Measurements from ENCODE around the gene SLC8A2.

Gene SLC8A2

DNA sequence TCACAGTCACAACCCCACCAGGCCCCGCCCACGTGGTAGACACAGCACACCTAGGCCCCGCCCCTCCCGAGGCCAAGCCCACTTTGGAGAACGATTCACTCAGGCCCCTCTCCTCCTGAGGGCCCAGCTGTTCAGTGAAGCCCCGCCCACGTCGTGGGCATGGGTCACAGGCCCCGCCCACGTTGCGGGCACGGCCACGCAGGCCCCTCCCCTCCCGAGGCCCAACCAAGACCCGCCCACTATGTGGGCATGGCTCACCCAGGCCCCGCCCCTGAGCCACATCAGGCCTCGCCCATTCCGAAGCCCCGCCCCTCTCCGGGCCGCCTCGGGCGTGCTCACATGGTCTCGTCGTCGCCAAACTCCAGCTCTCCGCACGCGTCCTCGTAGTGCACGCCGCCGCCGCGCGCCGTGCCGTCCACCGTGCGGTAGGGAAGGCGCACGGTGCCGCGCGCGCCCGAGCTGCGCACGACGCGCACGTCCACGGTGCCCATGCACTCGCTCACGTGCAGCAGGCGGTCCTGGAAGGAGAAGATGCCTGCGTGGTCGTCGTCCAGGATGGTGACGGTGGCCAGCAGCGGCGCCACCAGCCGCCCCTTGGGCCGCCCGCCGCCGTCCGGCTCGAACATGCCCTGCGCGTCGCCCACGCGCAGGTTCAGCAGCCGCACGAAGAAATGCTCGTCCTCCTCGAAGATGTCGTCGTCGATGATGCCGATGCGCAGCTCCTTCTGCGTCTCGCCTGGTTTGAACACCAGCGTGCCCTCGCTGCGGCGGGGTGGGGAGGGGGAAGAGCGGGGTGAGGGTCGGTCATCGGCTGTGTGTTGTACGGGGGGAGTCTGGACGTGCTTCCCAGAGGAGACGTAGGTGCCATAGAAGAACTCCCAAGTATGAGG is 24.0 kb downstream of the SLC8A2 start:
- peaks cover 6% of the 10 kb centered on the region for H3K27me3 ChIP-seq (ENCODE audit: control insufficient read depth, insufficient read depth, low read length)

DNA sequence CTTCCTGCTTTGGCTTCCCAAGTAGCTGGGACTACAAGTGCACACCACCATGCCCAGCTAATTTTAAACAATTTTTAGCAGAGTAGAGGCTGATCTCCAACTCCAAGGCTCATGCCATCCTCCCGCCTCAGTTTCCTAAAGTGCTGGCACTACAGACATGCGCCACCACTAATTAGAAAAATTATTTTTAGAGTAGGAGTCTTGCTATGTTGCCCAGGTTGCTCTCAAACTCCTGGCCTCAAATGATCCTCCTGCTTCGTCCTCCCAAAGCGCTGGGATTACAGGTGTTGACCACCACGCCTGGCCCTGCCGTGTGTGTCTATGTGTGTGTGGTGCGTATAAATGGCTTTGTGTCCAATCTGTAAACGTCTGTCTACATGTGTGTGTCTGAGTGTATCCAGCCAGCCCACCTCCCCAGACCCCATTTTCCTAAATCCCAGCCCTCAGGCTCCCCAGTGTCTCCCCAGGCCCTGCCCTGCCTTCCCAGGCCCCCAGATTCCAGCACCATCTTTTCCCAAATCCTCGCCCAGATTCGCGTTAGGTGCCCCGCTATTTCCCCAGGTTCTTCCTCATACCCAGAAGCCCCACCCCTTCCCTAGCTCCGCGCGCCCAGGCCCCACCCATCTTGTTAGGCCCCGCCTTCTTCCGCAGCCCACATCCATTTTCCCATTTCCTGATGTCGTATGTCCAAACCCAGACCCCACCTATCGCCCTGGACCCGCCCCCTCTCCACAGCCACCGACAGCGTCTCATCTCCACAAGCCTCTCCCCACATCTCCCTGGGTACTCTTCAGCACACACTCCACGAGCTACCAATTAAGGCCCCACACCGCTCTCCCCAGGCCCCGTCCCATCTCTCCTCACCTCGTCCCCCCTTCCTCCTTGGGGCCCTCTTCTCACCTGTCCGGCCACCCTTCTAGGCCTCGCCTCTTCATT is 24.9 kb downstream of the SLC8A2 start:
- Histone ChIP-seq H3K9me3 (ENCODE audit: control insufficient read depth, low read length) (no peaks in the 10 kb centered on the region), H3K9ac (no peak overlapping the region), H3K4me3 (ENCODE audit: low read depth, low read length) (no peak overlapping the region), H3K27me3 (ENCODE audit: control insufficient read depth, insufficient read depth, low read length) (peaks cover 6% of the 10 kb centered on the region), H3K4me1 (peaks cover 9% of the 10 kb centered on the region), H3K36me3 (ENCODE audit: control insufficient read depth, insufficient read depth, low read length) (no peaks in the 10 kb centered on the region), H2AFZ (peak overlapping the region; percentile 68), H3K4me2 (ENCODE audit: low read length) (peak overlapping the region; percentile 48), H3K27ac (no peak overlapping the region), H3K79me2 (no peaks in the 10 kb centered on the region)
- TF ChIP-seq, protein P1, sequence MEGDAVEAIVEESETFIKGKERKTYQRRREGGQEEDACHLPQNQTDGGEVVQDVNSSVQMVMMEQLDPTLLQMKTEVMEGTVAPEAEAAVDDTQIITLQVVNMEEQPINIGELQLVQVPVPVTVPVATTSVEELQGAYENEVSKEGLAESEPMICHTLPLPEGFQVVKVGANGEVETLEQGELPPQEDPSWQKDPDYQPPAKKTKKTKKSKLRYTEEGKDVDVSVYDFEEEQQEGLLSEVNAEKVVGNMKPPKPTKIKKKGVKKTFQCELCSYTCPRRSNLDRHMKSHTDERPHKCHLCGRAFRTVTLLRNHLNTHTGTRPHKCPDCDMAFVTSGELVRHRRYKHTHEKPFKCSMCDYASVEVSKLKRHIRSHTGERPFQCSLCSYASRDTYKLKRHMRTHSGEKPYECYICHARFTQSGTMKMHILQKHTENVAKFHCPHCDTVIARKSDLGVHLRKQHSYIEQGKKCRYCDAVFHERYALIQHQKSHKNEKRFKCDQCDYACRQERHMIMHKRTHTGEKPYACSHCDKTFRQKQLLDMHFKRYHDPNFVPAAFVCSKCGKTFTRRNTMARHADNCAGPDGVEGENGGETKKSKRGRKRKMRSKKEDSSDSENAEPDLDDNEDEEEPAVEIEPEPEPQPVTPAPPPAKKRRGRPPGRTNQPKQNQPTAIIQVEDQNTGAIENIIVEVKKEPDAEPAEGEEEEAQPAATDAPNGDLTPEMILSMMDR (IDR thresholded peaks at IDR 0.05): no peak

More for the DNA sequence above, 24.0 kb downstream of the SLC8A2 start:
- H3K9ac ChIP-seq: no peak overlapping the region
- no peaks in the 10 kb centered on the region for H3K36me3 ChIP-seq (ENCODE audit: control insufficient read depth, insufficient read depth, low read length)
- TF ChIP-seq, protein P1 (IDR thresholded peaks at IDR 0.05): no peak
- no peak overlapping the region for H3K27ac ChIP-seq
- H3K4me1 ChIP-seq: peaks cover 9% of the 10 kb centered on the region
- peak overlapping the region; percentile 49 for H3K4me2 ChIP-seq (ENCODE audit: low read length)
- H3K9me3 ChIP-seq (ENCODE audit: control insufficient read depth, low read length): no peaks in the 10 kb centered on the region
- no peak overlapping the region for H3K4me3 ChIP-seq (ENCODE audit: low read depth, low read length)
- H3K79me2 ChIP-seq: no peaks in the 10 kb centered on the region
- peak overlapping the region; percentile 46 for H2AFZ ChIP-seq

DNA sequence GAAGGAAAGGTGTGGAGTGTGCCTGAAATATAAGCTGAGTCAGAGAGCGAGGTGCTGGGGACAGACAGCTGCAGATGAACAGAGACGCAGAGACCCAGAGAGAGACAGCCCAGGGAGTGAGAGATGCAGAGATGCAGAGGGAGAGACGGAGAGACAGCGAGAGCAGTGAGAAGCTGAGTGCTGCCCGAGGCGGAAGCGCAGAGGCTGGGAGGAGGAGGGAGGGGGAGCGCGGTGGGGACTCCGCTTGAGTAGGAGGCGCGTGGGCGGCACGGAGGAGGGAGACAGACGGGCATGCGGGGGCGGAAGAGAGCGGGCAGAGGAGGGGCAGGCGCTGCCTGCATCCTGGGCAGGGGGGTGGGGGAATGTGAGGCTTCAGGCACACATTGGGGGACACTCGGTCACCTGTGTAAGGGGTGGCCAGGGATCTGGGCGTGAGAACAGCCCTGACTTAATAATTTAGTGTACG is 25.7 kb downstream of the SLC8A2 start:
- Histone ChIP-seq H3K9ac (no peak overlapping the region), H3K27me3 (ENCODE audit: control insufficient read depth, insufficient read depth, low read length) (peaks cover 6% of the 10 kb centered on the region), H3K4me2 (ENCODE audit: low read length) (peak overlapping the region; percentile 48), H3K79me2 (no peaks in the 10 kb centered on the region), H2AFZ (peak overlapping the region; percentile 68), H3K36me3 (ENCODE audit: control insufficient read depth, insufficient read depth, low read length) (no peaks in the 10 kb centered on the region), H3K4me1 (peaks cover 9% of the 10 kb centered on the region), H3K4me3 (ENCODE audit: low read depth, low read length) (no peak overlapping the region), H3K9me3 (ENCODE audit: control insufficient read depth, low read length) (no peaks in the 10 kb centered on the region), H3K27ac (no peak overlapping the region)
- TF ChIP-seq, protein P1 (IDR thresholded peaks at IDR 0.05): no peak

DNA sequence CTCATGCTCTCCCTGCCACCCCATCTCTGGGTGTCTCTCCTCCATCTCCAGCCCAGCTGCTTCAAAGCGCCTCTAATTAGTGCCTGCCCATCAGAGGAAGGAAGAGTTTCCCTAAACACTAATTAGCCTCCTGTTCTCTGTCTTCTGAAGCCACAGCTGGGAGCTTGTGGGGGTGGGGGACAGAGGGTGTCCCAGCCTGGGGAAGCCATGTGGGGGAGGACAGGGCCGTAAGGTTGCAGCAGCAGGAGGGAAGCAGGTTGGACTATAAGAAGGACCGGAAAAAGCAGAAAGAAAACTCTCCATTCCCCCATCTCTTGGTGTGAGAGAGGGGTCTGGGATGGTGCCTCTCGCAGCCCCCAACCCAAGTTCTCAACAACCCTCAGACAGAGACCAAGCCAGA is 26.2 kb downstream of the SLC8A2 start:
- H2AFZ ChIP-seq: peak overlapping the region; percentile 68
- no peak overlapping the region for H3K9ac ChIP-seq
- no peak overlapping the region for H3K27ac ChIP-seq
- no peaks in the 10 kb centered on the region for H3K79me2 ChIP-seq
- H3K27me3 ChIP-seq (ENCODE audit: control insufficient read depth, insufficient read depth, low read length): peaks cover 6% of the 10 kb centered on the region
- H3K4me1 ChIP-seq: peaks cover 9% of the 10 kb centered on the region
- H3K4me2 ChIP-seq (ENCODE audit: low read length): peak overlapping the region; percentile 48
- TF ChIP-seq, protein P1 (IDR thresholded peaks at IDR 0.05): no peak
- no peaks in the 10 kb centered on the region for H3K36me3 ChIP-seq (ENCODE audit: control insufficient read depth, insufficient read depth, low read length)
- H3K9me3 ChIP-seq (ENCODE audit: control insufficient read depth, low read length): no peaks in the 10 kb centered on the region
- no peak overlapping the region for H3K4me3 ChIP-seq (ENCODE audit: low read depth, low read length)

Data from parathyroid adenoma (tissue), 2 donors.